IMR-90 (cell line): ENCODE results near the gene KIFAP3. TPM values are rescaled to one million over a fixed set of nuclear protein-coding genes. Genes with fewer than 3 reads are reported as not detected.

Source experiments
- ATAC-seq: fragments of 200-7000 bp; cut with Tn5 transposase; 2 replicates; pipeline ENCODE4 v1.9.1; 2020; ENCODE audit warnings: low read depth, mild to moderate bottlenecking, moderate library complexity
- BruUV-seq: library from RNA; stranded (reverse); fragments of 400-500 nt; replicated peaks from 2 replicates; lab custom pipeline; 2021; lab: Mats Ljungman, UMichigan
- CTCF ChIA-PET: fragments of 300-600 bp; formaldehyde crosslinking; extraction: SDS; loops from one replicate; lab custom pipeline; 2021; ENCODE audit warnings: antibody characterized with exemption; lab: Yijun Ruan, JAX
- POLR2A ChIA-PET: fragments of 300-600 bp; sonication (Branson Sonifier 250); formaldehyde crosslinking; loops from one replicate; lab custom pipeline; 2022; ENCODE audit warnings: antibody characterized with exemption; ENCODE audit not compliant: unreplicated experiment; lab: Charles Lee
- DNase-seq: peaks from one replicate; pipeline ENCODE4 v3.0.0; 2013
- H2AFZ ChIP-seq: replicated peaks from 2 replicates; pipeline ENCODE3; 2013; ENCODE audit warnings: low read length, mild to moderate bottlenecking; ENCODE audit not compliant: poor library complexity
- H2AK5ac ChIP-seq: 2 replicates; pipeline ENCODE4 v1.6.1; 2013; ENCODE audit warnings: low read depth, low read length, inconsistent platforms
- H2AK9ac ChIP-seq: replicated peaks from 2 replicates; pipeline ENCODE3; 2013; ENCODE audit warnings: mild to moderate bottlenecking, low read depth, low read length, moderate library complexity; ENCODE audit not compliant: poor library complexity
- H2BK120ac ChIP-seq: 2 replicates; pipeline ENCODE4 v1.6.1; 2013; ENCODE audit warnings: low read depth, low read length, inconsistent platforms
- H2BK15ac ChIP-seq: 3 replicates; pipeline ENCODE4 v1.6.1; 2013; ENCODE audit warnings: low read depth, low read length, inconsistent platforms
- H2BK20ac ChIP-seq: 2 replicates; pipeline ENCODE4 v1.6.1; 2013; ENCODE audit warnings: low read depth, mild to moderate bottlenecking, inconsistent platforms, low read length, moderate library complexity
- H2BK5ac ChIP-seq: 2 replicates; pipeline ENCODE4 v1.6.1; 2013; ENCODE audit warnings: mild to moderate bottlenecking, low read depth, low read length, inconsistent platforms; ENCODE audit not compliant: poor library complexity, severe bottlenecking
- H3K14ac ChIP-seq: replicated peaks from 2 replicates; pipeline ENCODE4 v1.6.1; 2013; ENCODE audit warnings: low read depth, low read length, inconsistent platforms
- H3K18ac ChIP-seq: 2 replicates; pipeline ENCODE4 v1.6.1; 2013; ENCODE audit warnings: low read depth, low read length, control low read depth
- H3K23ac ChIP-seq: 2 replicates; pipeline ENCODE4 v1.6.1; 2013; ENCODE audit warnings: low read depth, low read length, inconsistent platforms
- H3K27ac ChIP-seq: 2 replicates; pipeline ENCODE4 v1.5.1; 2013; ENCODE audit warnings: mild to moderate bottlenecking, control low read depth, low read length; ENCODE audit not compliant: insufficient read depth
- H3K27me3 ChIP-seq: 2 replicates; pipeline ENCODE4 v1.6.1; 2013; ENCODE audit warnings: low read length; ENCODE audit not compliant: control insufficient read depth, insufficient read depth
- H3K36me3 ChIP-seq: 2 replicates; pipeline ENCODE4 v1.6.1; 2013; ENCODE audit warnings: low read length, mixed read lengths; ENCODE audit not compliant: control insufficient read depth, insufficient read depth
- H3K4ac ChIP-seq: 2 replicates; pipeline ENCODE4 v1.6.1; 2013; ENCODE audit warnings: low read depth, low read length, inconsistent platforms
- H3K4me1 ChIP-seq: 2 replicates; pipeline ENCODE4 v1.6.1; 2013; ENCODE audit warnings: low read length, mixed read lengths; ENCODE audit not compliant: control insufficient read depth, insufficient read depth
- H3K4me2 ChIP-seq: 2 replicates; pipeline ENCODE4 v1.6.1; 2013; ENCODE audit warnings: low read depth, mild to moderate bottlenecking, control low read depth, low read length, moderate library complexity
- H3K4me3 ChIP-seq: 2 replicates; pipeline ENCODE4 v1.5.1; 2013; ENCODE audit warnings: low read depth, mild to moderate bottlenecking, control low read depth, low read length, moderate library complexity; ENCODE audit not compliant: insufficient read depth
- H3K56ac ChIP-seq: 2 replicates; pipeline ENCODE4 v1.6.1; 2013; ENCODE audit warnings: low read length, inconsistent platforms; ENCODE audit not compliant: insufficient read depth; ENCODE audit errors: extremely low read depth
- H3K79me1 ChIP-seq, 2 experiments: 2 replicates each; pipeline ENCODE4 v1.6.1; 2013; ENCODE audit warnings: low read length in 2 of 2, inconsistent platforms in 1 of 2, low read depth in 1 of 2
- H3K9ac ChIP-seq: 2 replicates; pipeline ENCODE4 v1.6.1; 2013; ENCODE audit warnings: low read depth, low read length, control low read depth
- H3K9me1 ChIP-seq: 2 replicates; pipeline ENCODE4 v1.6.1; 2013; ENCODE audit warnings: low read length, inconsistent platforms; ENCODE audit not compliant: insufficient read depth
- H3K9me3 ChIP-seq: 2 replicates; pipeline ENCODE4 v1.6.1; 2013; ENCODE audit warnings: low read length; ENCODE audit not compliant: control insufficient read depth, insufficient read depth
- H4K20me1 ChIP-seq: 2 replicates; pipeline ENCODE4 v1.6.1; 2013; ENCODE audit warnings: low read length, inconsistent platforms; ENCODE audit not compliant: insufficient read depth
- H4K5ac ChIP-seq: 2 replicates; pipeline ENCODE4 v1.6.1; 2013; ENCODE audit warnings: mild to moderate bottlenecking, low read depth, low read length, control low read depth
- H4K8ac ChIP-seq, 2 experiments: 2 replicates each; pipeline ENCODE4 v1.6.1; 2013; ENCODE audit warnings: low read depth in 2 of 2, low read length in 2 of 2, control low read depth in 1 of 2, inconsistent platforms in 1 of 2
- H4K91ac ChIP-seq: 2 replicates; pipeline ENCODE4 v1.6.1; 2013; ENCODE audit warnings: low read depth, low read length, inconsistent platforms; ENCODE audit not compliant: insufficient read depth
- BHLHE40 ChIP-seq: fragments of 150-350 bp; IDR thresholded peaks from 2 replicates; pipeline ENCODE4 v1.6.1; 2016; ENCODE audit warnings: mild to moderate bottlenecking, low read depth, low read length
- CEBPB ChIP-seq: IDR thresholded peaks from 2 replicates; pipeline ENCODE4 v1.6.1; 2012; ENCODE audit warnings: low read depth, low read length, improper control_type of control experiment
- CHD1 ChIP-seq: IDR thresholded peaks from 2 replicates; pipeline ENCODE4 v1.6.1; 2012; ENCODE audit warnings: low read depth, low read length, improper control_type of control experiment
- FOS ChIP-seq: fragments of 150-350 bp; IDR thresholded peaks from 2 replicates; pipeline ENCODE4 v1.6.1; 2016; ENCODE audit warnings: low read depth, low read length
- MAFK ChIP-seq: IDR thresholded peaks from 2 replicates; pipeline ENCODE4 v1.6.1; 2012; ENCODE audit warnings: low read depth, low read length, improper control_type of control experiment
- MAZ ChIP-seq: IDR thresholded peaks from 2 replicates; pipeline ENCODE4 v1.6.1; 2012; ENCODE audit warnings: low read depth, mild to moderate bottlenecking, low read length, improper control_type of control experiment, moderate library complexity, borderline replicate concordance
- MXI1 ChIP-seq: IDR thresholded peaks from 2 replicates; pipeline ENCODE4 v1.6.1; 2012; ENCODE audit warnings: low read depth, mild to moderate bottlenecking, low read length, moderate library complexity, borderline replicate concordance
- NFE2L2 ChIP-seq: fragments of 150-350 bp; IDR thresholded peaks from 2 replicates; pipeline ENCODE4 v1.6.1; 2016; ENCODE audit warnings: low read depth, mild to moderate bottlenecking, low read length
- POLR2A ChIP-seq: IDR thresholded peaks from 2 replicates; pipeline ENCODE4 v1.6.1; 2012; ENCODE audit warnings: mild to moderate bottlenecking, low read depth, low read length
- RAD21 ChIP-seq: IDR thresholded peaks from 2 replicates; pipeline ENCODE4 v1.6.1; 2012; ENCODE audit warnings: low read length, improper control_type of control experiment
- RCOR1 ChIP-seq: IDR thresholded peaks from 2 replicates; pipeline ENCODE4 v1.6.1; 2012; ENCODE audit warnings: mild to moderate bottlenecking, low read length, improper control_type of control experiment; ENCODE audit not compliant: insufficient replicate concordance
- RFX5 ChIP-seq: IDR thresholded peaks from 2 replicates; pipeline ENCODE4 v1.8.0; 2012; ENCODE audit warnings: low read depth, mild to moderate bottlenecking, low read length, moderate library complexity
- SMC3 ChIP-seq: fragments of 150-350 bp; IDR thresholded peaks from 2 replicates; pipeline ENCODE4 v1.6.1; 2016; ENCODE audit warnings: low read depth, mild to moderate bottlenecking, antibody characterized with exemption, low read length, moderate library complexity
- WGBS, 2 experiments: methylation state at CpG; one replicate each; pipeline versions ENCODE4 v1.1.5 to v1.1.7; 2013; ENCODE audit warnings: missing lambda C conversion rate in 2 of 2; ENCODE audit not compliant: insufficient read length in 1 of 2; ENCODE audit errors: extremely low coverage in 2 of 2; 5-methylcytosine and 5-hydroxymethylcytosine counted together
- dilution Hi-C: fragments of 300-500 bp; cut with HindIII; formaldehyde crosslinking; loops from one replicate; pipeline ENCODE4 v1.14.3; 2018; ENCODE audit warnings: low sequenced_read_pairs; ENCODE audit not compliant: unreplicated experiment
- in situ Hi-C: fragments of 300-500 bp; cut with MboI; formaldehyde crosslinking; loops from 3 replicates; pipeline ENCODE4 v1.14.3; 2019; ENCODE audit warnings: low sequenced_read_pairs, inconsistent platforms, mixed read lengths
- intact Hi-C: fragments of 100-400 bp; cut with micrococcal nuclease; formaldehyde crosslinking; loops from 2 replicates; pipeline ENCODE4 v1.10.0; 2022
- polyA plus RNA-seq, 3 experiments: library from polyadenylated mRNA; depleted of rRNA; stranded (reverse); fragments of >200 nt; gene quantifications; 2 replicates each; pipeline ENCODE4 v1.2.3, GENCODE V29; 2012; ENCODE audit warnings: low replicate concordance in 1 of 3
- total RNA-seq: library from RNA; depleted of rRNA; stranded (reverse); fragments of >200 nt; gene quantifications from 2 replicates; pipeline ENCODE4 v1.2.3, GENCODE V29; 2012
- TF ChIP-seq, protein P1 (sequence below): conservative IDR thresholded peaks from 2 replicates; pipeline ENCODE4 v1.5.1; 2012; ENCODE audit warnings: mild to moderate bottlenecking, low read depth, low read length, improper control_type of control experiment
- TF ChIP-seq, protein P2 (sequence below): fragments of 150-350 bp; IDR thresholded peaks from 2 replicates; pipeline ENCODE4 v1.6.1; 2016; ENCODE audit warnings: low read depth, mild to moderate bottlenecking, low read length, moderate library complexity, borderline replicate concordance
- TF ChIP-seq, protein P3 (sequence below): fragments of 150-350 bp; IDR thresholded peaks from 2 replicates; pipeline ENCODE4 v1.6.1; 2017; ENCODE audit warnings: mild to moderate bottlenecking, antibody characterized with exemption, low read length, low read depth

KIFAP3 gene
- total and polyA plus RNA-seq, 2 of the 4 experiments (the other 2 are of a cell fraction): 10.5 to 10.9 TPM

DNA sequence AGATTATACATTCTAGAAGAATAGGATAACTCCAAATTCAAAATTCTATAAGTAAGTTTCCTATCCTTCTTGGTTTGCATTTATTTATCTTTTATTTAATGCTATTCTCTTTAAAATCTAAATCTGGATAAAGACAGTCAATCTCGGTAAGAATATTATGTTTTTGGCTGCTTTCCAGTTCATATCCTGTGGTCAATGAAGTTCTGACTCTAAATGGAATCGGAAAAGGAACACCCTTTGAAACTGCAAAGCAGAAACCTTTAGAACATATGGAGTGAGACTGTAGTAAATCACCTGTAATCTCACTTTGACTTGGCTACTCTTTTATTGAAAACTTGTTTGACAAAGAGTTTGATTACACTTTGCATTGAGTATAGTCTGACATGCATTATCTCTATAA lies 85.2 kb downstream of the KIFAP3 start:
- no peak for ATAC-seq
- no peak overlapping the region for H3K14ac ChIP-seq
- intact Hi-C loops: no loop called here

More for the DNA sequence above, 85.2 kb downstream of the KIFAP3 start:
- no peak overlapping the region for H3K4me3 ChIP-seq
- dilution Hi-C loops (no loop called here), in situ Hi-C loops (no loop called here)
- no peaks in the 10 kb centered on the region for H3K27me3 ChIP-seq
- no peak overlapping the region for H2AK9ac ChIP-seq
- H3K56ac ChIP-seq: no peak overlapping the region
- H2BK15ac ChIP-seq: no peak overlapping the region
- no peak overlapping the region for H4K8ac ChIP-seq
- no peak for TF ChIP-seq NFE2L2
- TF ChIP-seq, protein P1, sequence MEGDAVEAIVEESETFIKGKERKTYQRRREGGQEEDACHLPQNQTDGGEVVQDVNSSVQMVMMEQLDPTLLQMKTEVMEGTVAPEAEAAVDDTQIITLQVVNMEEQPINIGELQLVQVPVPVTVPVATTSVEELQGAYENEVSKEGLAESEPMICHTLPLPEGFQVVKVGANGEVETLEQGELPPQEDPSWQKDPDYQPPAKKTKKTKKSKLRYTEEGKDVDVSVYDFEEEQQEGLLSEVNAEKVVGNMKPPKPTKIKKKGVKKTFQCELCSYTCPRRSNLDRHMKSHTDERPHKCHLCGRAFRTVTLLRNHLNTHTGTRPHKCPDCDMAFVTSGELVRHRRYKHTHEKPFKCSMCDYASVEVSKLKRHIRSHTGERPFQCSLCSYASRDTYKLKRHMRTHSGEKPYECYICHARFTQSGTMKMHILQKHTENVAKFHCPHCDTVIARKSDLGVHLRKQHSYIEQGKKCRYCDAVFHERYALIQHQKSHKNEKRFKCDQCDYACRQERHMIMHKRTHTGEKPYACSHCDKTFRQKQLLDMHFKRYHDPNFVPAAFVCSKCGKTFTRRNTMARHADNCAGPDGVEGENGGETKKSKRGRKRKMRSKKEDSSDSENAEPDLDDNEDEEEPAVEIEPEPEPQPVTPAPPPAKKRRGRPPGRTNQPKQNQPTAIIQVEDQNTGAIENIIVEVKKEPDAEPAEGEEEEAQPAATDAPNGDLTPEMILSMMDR: no peak
- TF ChIP-seq MXI1: no peak
- TF ChIP-seq RFX5: no peak
- TF ChIP-seq RCOR1: no peak
- TF ChIP-seq BHLHE40: no peak
- no peak for TF ChIP-seq MAFK
- TF ChIP-seq FOS: no peak
- TF ChIP-seq POLR2A: no peak
- no peak for TF ChIP-seq RAD21
- no peak for TF ChIP-seq SMC3
- TF ChIP-seq, protein P2, sequence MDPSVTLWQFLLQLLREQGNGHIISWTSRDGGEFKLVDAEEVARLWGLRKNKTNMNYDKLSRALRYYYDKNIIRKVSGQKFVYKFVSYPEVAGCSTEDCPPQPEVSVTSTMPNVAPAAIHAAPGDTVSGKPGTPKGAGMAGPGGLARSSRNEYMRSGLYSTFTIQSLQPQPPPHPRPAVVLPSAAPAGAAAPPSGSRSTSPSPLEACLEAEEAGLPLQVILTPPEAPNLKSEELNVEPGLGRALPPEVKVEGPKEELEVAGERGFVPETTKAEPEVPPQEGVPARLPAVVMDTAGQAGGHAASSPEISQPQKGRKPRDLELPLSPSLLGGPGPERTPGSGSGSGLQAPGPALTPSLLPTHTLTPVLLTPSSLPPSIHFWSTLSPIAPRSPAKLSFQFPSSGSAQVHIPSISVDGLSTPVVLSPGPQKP: no peak
- TF ChIP-seq CEBPB: no peak
- no peak for TF ChIP-seq CHD1
- TF ChIP-seq, protein P3, sequence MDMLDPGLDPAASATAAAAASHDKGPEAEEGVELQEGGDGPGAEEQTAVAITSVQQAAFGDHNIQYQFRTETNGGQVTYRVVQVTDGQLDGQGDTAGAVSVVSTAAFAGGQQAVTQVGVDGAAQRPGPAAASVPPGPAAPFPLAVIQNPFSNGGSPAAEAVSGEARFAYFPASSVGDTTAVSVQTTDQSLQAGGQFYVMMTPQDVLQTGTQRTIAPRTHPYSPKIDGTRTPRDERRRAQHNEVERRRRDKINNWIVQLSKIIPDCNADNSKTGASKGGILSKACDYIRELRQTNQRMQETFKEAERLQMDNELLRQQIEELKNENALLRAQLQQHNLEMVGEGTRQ: no peak
- TF ChIP-seq MAZ: no peak
- no peak overlapping the region for H2BK20ac ChIP-seq
- no peak for DNase-seq
- H3K27ac ChIP-seq: no peak overlapping the region
- H3K4me2 ChIP-seq: no peak overlapping the region
- H3K9me3 ChIP-seq: no peaks in the 10 kb centered on the region
- no CpG with 5 or more reads among the region's 2 CpGs for WGBS, 2 experiments
- no peaks in the 10 kb centered on the region for H3K79me1 ChIP-seq
- no peak overlapping the region for H2BK5ac ChIP-seq
- H3K4ac ChIP-seq: no peak overlapping the region
- no peaks in the 10 kb centered on the region for H4K20me1 ChIP-seq
- H2BK120ac ChIP-seq: no peak overlapping the region
- ChIA-PET CTCF (no interaction called here), POLR2A (no interaction called here)
- H2AFZ ChIP-seq: no peak overlapping the region
- H4K91ac ChIP-seq: no peak overlapping the region
- H3K9me1 ChIP-seq: no peaks in the 10 kb centered on the region
- no peak overlapping the region for H2AK5ac ChIP-seq
- no TSS peak for BruUV-seq
- no peak overlapping the region for H3K18ac ChIP-seq
- H3K36me3 ChIP-seq: no peaks in the 10 kb centered on the region
- H4K5ac ChIP-seq: no peak overlapping the region
- H3K9ac ChIP-seq: no peak overlapping the region
- no peak overlapping the region for H3K23ac ChIP-seq
- H3K4me1 ChIP-seq: no peaks in the 10 kb centered on the region
